Activated T-cell treated with anti-CD3 and anti-CD28 coated beads for 24 hours (primary cell): Measurements from ENCODE around the gene BHMT.

Source experiments
- DNase-seq: peaks from one replicate; pipeline ENCODE4 v3.0.0-alpha.2; 2020; ENCODE audit warnings: low read depth

BHMT gene

GRCh38 chr5:79111387-79111959 is at the start of gene BHMT:
TSS of gene BHMT (plus strand) at chr5:79111809. CDS start at chr5:79111886, 77 bp downstream.
- no peak for DNase-seq

- DNase-seq: no peak
Measured at GRCh38 chr5:79062436-79062835, 49.2 kb upstream of the BHMT start.

GRCh38 chr5:79069488-79070349 is 41.9 kb upstream of the BHMT start, which contains the start of the genes BHMT2 and DMGDH:
TSS of gene BHMT2 (plus strand) at chr5:79069767. CDS start at chr5:79069783, 16 bp downstream.
TSS of gene DMGDH (minus strand) at chr5:79069674. CDS start at chr5:79069620, 54 bp downstream.
- DNase-seq: no peak

GRCh38 chr5:79070350-79070667 is 41.3 kb upstream of the BHMT start:
- DNase-seq: no peak

GRCh38 chr5:79074641-79075040 is 37.0 kb upstream of the BHMT start:
- DNase-seq: no peak

- DNase-seq: no peak
Measured at GRCh38 chr5:79075646-79076426, 35.8 kb upstream of the BHMT start.

GRCh38 chr5:79076819-79077218 is 34.8 kb upstream of the BHMT start:
- no peak for DNase-seq

GRCh38 chr5:79077680-79078365 is 33.8 kb upstream of the BHMT start:
- DNase-seq: no peak

GRCh38 chr5:79080804-79081203 is 30.8 kb upstream of the BHMT start:
- DNase-seq: no peak

GRCh38 chr5:79081779-79082178 is 29.8 kb upstream of the BHMT start:
- no peak for DNase-seq

- no peak for DNase-seq
Measured at GRCh38 chr5:79086116-79086515, 25.5 kb upstream of the BHMT start.

- DNase-seq: no peak
Measured at GRCh38 chr5:79088507-79088906, 23.1 kb upstream of the BHMT start.

GRCh38 chr5:79091064-79091463 is 20.5 kb upstream of the BHMT start:
- DNase-seq: no peak

GRCh38 chr5:79093762-79094161 is 17.8 kb upstream of the BHMT start:
- no peak for DNase-seq

- DNase-seq: no peak
Measured at GRCh38 chr5:79105868-79106267, 5.7 kb upstream of the BHMT start.

- DNase-seq: no peak
Measured at GRCh38 chr5:79107020-79107796, 4.4 kb upstream of the BHMT start.

- DNase-seq: no peak
Measured at GRCh38 chr5:79108086-79108485, 3.5 kb upstream of the BHMT start.

- no peak for DNase-seq
Measured at GRCh38 chr5:79108792-79109191, 2.8 kb upstream of the BHMT start.

GRCh38 chr5:79109527-79110492 is 1.8 kb upstream of the BHMT start:
- DNase-seq: peak; percentile 7
